ENCODE data around the gene SRGAP1.

DNA sequence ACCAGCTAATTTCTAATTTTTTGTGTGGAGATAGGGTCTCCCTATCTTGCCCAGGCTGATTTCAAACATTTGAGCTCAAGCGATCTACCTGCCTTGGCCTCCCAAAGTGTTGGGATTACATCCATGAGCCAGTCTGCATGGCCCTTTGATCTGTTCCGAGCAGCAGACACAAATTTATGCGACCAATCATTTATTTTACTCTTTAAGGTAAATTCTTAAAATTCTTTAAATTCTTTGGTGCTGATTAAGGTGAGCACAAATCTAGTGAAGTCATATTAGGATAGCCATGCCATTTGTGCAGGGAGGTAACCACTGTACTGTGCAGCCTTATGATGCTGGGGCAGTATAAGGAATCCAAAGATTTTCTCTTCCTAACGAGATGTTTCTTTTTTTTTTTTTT lies 135.7 kb downstream of the SRGAP1 start:
- TF ChIP-seq CTCF (CRISPR knock-in tag; IDR thresholded peaks at IDR 0.05) = no peak
- TF ChIP-seq FOXK2 (IDR thresholded peaks at IDR 0.05) = no peak
- no peak for TF ChIP-seq ZNF282 (IDR thresholded peaks at IDR 0.05; ENCODE audit: partially characterized antibody)
- TF ChIP-seq, protein P1, sequence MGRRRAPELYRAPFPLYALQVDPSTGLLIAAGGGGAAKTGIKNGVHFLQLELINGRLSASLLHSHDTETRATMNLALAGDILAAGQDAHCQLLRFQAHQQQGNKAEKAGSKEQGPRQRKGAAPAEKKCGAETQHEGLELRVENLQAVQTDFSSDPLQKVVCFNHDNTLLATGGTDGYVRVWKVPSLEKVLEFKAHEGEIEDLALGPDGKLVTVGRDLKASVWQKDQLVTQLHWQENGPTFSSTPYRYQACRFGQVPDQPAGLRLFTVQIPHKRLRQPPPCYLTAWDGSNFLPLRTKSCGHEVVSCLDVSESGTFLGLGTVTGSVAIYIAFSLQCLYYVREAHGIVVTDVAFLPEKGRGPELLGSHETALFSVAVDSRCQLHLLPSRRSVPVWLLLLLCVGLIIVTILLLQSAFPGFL (CRISPR knock-in tag; IDR thresholded peaks at IDR 0.05) = no peak
- TF ChIP-seq, protein P2, sequence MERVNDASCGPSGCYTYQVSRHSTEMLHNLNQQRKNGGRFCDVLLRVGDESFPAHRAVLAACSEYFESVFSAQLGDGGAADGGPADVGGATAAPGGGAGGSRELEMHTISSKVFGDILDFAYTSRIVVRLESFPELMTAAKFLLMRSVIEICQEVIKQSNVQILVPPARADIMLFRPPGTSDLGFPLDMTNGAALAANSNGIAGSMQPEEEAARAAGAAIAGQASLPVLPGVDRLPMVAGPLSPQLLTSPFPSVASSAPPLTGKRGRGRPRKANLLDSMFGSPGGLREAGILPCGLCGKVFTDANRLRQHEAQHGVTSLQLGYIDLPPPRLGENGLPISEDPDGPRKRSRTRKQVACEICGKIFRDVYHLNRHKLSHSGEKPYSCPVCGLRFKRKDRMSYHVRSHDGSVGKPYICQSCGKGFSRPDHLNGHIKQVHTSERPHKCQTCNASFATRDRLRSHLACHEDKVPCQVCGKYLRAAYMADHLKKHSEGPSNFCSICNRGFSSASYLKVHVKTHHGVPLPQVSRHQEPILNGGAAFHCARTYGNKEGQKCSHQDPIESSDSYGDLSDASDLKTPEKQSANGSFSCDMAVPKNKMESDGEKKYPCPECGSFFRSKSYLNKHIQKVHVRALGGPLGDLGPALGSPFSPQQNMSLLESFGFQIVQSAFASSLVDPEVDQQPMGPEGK (CRISPR knock-in tag; IDR thresholded peaks at IDR 0.05) = no peak
- no peak for TF ChIP-seq ATM (IDR thresholded peaks at IDR 0.05; ENCODE audit: borderline replicate concordance)
